HL-60 (cell line): Measurements from ENCODE around the gene MAP1B.

Experiments
- DNase-seq, 2 experiments: peaks; one replicate each; pipeline ENCODE4 v3.0.0-alpha.2; 2010 to 2020; ENCODE audit warnings: low read depth in 1 of 2, low spot score in 1 of 2
- H3K27ac ChIP-seq: fragments of 250-450 bp; sonication (Bioruptor Pico); replicated peaks from 2 replicates; pipeline ENCODE4 v1.5.1; 2020; ENCODE audit warnings: mild to moderate bottlenecking, moderate library complexity
- H3K27me3 ChIP-seq: fragments of 250-450 bp; sonication (Bioruptor Pico); 2 replicates; pipeline ENCODE4 v1.5.1; 2021; ENCODE audit warnings: mild to moderate bottlenecking, moderate library complexity; ENCODE audit not compliant: insufficient read depth, poor library complexity, severe bottlenecking
- H3K4me3 ChIP-seq: replicated peaks from 2 replicates; pipeline ENCODE4 v1.5.1; 2011; ENCODE audit warnings: mild to moderate bottlenecking, control low read depth, low read length; ENCODE audit not compliant: insufficient read depth
- GABPA ChIP-seq: IDR thresholded peaks from 2 replicates; pipeline ENCODE4 v1.6.1; 2012; ENCODE audit warnings: low read depth
- POLR2AphosphoS5 ChIP-seq: IDR thresholded peaks from 2 replicates; pipeline ENCODE4 v1.6.1; 2012; ENCODE audit warnings: low read depth
- REST ChIP-seq: IDR thresholded peaks from 2 replicates; pipeline ENCODE4 v1.6.1; 2012; ENCODE audit warnings: low read depth; ENCODE audit not compliant: insufficient replicate concordance
- SPI1 ChIP-seq: IDR thresholded peaks from 2 replicates; pipeline ENCODE4 v1.6.1; 2012; ENCODE audit warnings: low read depth, mild to moderate bottlenecking, borderline replicate concordance
- TF ChIP-seq, protein P1 (sequence below): IDR thresholded peaks from one replicate; pipeline ENCODE4 v1.5.1; 2011; ENCODE audit warnings: low read length, control low read depth, inconsistent platforms; ENCODE audit not compliant: insufficient read depth

MAP1B gene

GRCh38 chr5:72096602-72097188, 10.6 kb upstream of the MAP1B start:
- DNase-seq = no peak
- TF ChIP-seq, protein P1, sequence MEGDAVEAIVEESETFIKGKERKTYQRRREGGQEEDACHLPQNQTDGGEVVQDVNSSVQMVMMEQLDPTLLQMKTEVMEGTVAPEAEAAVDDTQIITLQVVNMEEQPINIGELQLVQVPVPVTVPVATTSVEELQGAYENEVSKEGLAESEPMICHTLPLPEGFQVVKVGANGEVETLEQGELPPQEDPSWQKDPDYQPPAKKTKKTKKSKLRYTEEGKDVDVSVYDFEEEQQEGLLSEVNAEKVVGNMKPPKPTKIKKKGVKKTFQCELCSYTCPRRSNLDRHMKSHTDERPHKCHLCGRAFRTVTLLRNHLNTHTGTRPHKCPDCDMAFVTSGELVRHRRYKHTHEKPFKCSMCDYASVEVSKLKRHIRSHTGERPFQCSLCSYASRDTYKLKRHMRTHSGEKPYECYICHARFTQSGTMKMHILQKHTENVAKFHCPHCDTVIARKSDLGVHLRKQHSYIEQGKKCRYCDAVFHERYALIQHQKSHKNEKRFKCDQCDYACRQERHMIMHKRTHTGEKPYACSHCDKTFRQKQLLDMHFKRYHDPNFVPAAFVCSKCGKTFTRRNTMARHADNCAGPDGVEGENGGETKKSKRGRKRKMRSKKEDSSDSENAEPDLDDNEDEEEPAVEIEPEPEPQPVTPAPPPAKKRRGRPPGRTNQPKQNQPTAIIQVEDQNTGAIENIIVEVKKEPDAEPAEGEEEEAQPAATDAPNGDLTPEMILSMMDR = no peak
- no peak for TF ChIP-seq REST
- no peak overlapping the region for H3K4me3 ChIP-seq
- H3K27ac ChIP-seq = no peak overlapping the region
- no peaks in the 10 kb centered on the region for H3K27me3 ChIP-seq

DNA sequence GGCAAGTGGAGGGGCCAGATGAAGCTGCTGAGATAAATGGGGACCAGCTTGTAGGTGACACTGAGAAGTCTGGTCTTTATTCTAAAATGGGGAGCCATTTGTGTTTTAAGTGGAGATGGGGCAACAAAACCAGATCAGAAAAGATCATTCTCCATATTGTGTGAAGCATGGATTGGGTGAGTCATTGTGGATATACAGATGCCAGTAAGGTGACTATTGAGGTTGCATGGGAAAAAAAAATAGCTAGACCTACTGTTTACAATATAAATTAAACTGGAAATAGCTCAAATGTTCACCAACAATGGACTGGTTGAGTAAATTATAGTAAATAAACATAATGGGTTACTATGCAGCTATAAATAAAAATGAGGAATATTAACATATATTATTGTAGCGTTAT, 5.4 kb upstream of the MAP1B start:
- H3K27ac ChIP-seq = no peak overlapping the region
- H3K27me3 ChIP-seq = peaks cover 4% of the 10 kb centered on the region
- TF ChIP-seq SPI1 = no peak
- TF ChIP-seq, protein P1 = no peak
- TF ChIP-seq POLR2AphosphoS5 = no peak
- TF ChIP-seq GABPA = no peak
- TF ChIP-seq REST = no peak
- H3K4me3 ChIP-seq = no peak overlapping the region
- DNase-seq = no peak

DNA sequence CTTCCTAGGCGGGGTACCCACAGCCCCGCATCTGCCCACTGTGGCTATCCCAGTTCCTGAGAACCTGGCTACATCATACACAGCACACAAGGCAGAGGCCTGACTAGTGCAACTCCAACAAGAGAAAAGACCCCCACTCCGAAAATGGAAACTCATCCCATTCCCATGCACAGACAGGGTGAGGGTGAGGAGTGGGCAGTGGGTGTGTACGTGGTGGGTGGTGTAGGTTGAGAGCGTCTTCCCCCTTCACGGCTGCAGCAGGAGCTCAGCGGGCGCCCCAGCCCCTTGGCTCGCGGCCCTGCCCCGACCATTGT, 501 bp upstream of the MAP1B start:
- Histone ChIP-seq H3K27me3 (peaks cover 14% of the 10 kb centered on the region), H3K4me3 (no peak overlapping the region), H3K27ac (no peak overlapping the region)
- no peak for DNase-seq
- TF ChIP-seq POLR2AphosphoS5 (no peak), SPI1 (no peak), GABPA (no peak), REST (no peak)
- TF ChIP-seq, protein P1 = no peak
